Stimulated activated CD8-positive, alpha-beta memory T cell treated with anti-CD3 and anti-CD28 coated beads, Interleukin-15, amount 100 ng/mL, for 4 hours (primary cell): Measurements from ENCODE around the gene KANSL1.

ENCODE experiments used
- DNase-seq, 2 donors: peaks; one replicate each; pipeline ENCODE4 v3.0.0-alpha.2; 2020; ENCODE audit warnings: low read depth in 2 of 2

The KANSL1 gene

DNA sequence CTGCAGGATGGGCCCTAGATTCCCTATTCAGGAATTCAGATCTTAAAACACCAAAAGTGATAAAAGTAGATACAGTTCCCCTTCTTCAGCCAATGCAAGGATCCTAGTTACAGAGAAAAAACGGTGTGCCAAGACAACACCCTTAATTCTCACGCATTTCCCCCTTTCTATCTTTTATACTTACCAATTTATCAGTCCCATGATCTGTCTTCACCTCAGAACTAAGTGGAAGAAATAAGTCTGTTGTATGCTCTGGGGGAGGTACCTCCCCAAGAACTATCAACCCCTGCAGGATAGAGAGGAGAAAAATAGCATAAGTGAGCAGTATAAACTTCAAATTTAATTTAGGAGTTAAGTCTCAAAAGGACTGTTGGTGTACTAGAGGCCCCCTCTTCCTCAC lies 111.0 kb downstream of the KANSL1 start:
- no peak for DNase-seq

DNA sequence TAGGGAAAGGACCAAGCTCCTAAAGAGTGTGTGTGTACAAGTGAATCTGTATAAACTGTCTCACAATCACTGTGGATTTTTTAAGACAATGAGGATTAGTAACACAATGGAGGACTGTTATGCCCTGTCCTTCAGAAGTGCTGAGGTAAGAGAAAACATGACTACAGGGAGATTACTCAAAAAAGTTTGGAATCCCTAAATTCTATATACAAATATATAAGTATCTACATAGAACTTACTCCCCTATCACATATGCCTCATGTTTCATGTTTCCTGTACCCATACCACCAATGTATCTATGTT lies 112.3 kb downstream of the KANSL1 start:
- DNase-seq = no peak

DNA sequence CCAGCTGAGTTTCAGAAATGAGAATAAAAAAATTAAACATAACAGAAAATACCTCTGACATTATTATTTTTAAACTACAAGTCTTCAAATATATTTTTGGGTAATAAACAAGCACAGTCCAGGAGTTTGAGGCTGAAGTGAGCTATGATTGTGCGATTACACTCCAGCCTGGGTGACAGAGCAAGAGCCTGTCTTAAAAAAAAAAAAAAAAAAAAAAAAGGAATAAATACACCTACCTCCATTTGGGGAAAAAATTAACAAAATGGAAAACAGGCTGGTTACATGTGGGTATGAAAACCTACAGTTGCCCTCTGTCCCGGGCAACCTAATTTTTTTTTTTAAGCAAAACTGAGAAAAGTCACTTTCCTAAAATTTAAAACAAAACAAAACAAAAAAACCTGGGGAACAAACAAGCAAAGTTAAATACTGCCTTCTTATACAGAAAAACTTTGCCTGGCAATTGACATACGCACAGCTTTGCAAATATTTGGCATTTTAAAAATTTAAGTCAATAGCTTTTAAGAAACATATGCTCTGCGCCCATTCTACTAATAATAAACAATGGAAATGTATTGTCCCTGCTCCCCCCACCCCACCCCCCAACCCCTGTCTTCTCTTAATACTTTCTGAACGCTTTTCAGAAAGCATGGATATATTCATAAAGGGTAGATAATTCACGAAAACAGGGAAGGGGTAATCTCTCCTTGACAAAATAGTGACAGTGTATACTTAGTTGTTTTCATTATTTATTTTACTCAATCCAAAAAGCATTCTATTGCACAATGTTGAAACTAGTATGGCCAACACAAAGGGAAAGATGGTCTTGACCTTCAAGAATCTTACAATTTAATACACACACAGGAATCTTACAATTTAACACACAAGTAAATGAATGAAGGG lies 112.9 kb downstream of the KANSL1 start:
- DNase-seq = no peak

DNA sequence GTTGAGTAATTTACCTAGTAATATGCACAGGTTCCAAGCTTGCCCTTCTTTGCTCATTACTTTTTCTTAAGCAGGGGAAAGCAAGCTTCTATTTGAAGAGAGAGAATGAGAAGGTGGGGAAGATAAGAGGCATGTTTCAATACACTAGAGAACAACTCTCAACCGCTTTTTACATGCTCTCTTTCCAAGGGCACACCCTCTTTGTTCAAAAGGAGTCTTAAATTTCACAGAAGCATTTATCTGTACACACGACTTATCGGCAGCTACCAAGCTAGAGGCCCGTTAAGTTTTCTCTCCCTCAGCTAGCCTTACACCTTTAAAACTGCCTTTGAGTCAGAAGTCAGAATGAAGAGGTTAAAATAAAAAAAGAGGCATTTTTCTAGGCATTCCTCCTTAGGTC lies 114.6 kb downstream of the KANSL1 start:
- no peak for DNase-seq

DNA sequence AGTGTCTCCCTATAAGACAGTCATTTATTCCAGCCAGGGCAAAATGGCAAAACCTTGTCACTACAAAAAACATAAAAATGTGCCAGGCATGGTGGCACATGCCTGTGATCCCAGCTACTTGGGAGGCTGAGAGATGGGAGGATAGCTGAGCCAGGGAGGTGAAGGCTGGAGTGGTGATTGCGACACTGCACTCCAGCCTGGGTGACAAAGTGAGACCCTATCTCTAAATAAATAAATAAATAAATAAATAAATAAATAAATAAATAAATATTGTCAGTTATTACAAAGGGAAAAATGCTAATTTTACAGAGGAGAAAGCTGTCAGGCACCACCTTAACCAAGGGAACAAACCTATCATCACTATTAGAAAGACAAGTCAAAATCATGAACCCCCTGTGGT lies 118.7 kb downstream of the KANSL1 start:
- no peak for DNase-seq

DNA sequence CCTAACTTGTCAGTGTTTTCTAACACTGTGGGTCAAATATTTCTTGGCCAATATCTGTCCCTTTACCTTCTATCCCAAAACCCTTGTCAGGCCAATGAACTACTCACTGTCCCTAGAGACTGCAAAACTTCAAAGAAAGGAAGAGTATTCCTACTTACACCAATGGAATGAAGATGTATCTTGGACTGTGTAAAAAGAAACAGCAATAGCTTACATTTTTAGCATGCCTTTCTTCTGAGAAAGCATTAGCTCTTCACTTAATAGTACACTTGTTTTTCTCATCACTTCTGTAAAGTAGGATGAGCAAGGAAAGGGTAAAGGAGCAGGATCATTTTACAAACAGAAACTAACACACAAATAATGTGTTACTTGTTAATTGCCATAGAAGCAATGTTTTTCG lies 120.2 kb downstream of the KANSL1 start:
- DNase-seq = no peak

DNA sequence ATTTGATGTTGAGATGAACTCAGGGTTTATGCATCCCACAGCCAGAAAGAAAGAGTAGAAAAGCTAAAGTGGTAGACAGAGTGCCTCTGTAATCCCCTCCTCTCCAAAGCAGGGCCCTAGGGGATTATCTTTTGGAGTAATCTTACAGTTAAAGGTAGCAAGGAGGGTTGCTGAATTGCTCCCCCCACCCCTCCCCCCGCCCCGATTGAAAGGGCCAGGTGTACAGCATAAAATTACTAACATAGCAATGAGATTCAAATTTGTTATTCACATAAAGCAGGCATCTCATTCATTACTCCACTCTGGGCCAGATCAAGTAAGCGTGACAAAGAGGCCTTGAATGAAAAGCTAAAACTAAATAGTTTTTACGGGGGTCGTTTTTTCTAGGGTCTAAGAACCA lies 121.4 kb downstream of the KANSL1 start:
- DNase-seq = no peak

DNA sequence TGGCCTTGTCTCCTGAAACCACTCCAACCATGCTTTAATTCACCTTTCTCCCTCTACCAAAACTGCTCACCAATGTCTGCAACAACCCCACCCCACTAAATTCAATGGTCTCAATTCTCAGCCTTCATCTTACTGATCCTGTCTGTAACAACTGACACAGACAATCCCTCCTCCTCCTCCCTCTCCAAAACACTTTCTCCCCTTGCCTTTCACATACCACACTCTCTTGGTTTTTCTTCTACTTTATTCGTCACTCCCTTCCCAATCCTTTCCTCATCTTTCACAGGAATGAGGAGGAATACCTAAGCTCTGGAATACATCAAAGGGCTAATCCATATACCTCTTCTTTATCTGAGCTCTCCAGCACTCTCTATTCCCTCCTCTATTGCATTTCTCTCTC lies 128.8 kb downstream of the KANSL1 start:
- DNase-seq = no peak

DNA sequence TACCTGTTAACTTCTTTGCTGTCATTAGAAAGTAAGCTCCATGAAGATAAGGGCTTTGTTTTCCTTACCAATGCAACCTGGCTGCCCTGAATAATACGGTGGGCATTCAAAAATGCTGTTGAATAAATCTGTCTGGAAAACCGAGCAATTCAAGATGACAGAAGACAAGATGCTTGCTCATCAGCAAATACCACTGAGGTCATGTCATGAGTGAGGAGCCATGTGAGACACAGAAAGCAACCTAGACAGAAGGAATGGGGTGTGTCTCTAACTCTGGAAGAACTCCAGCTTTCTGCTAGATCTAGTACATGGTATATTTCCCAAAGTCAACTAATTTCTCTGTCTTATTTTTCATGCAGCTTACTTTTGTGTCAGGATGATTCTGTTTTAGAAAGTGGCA lies 130.0 kb downstream of the KANSL1 start:
- no peak for DNase-seq

DNA sequence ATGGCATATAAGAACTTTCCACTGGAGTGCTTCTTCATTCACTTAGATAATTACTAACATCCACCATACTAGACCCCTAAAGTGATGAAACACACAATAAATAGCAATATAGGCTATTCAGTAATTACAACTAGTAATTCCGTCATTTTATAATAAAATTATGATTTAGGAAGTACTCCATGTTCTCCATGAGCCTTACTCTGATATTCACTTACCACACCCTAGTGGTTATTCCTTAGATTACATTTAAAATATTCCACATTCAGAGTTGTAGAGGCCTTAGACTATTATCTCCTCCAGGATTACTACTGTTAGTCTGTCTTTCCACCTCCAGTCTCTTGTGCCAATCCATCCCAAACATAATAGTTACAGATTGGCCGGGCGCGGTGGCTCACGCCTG lies 131.8 kb downstream of the KANSL1 start:
- DNase-seq = no peak

DNA sequence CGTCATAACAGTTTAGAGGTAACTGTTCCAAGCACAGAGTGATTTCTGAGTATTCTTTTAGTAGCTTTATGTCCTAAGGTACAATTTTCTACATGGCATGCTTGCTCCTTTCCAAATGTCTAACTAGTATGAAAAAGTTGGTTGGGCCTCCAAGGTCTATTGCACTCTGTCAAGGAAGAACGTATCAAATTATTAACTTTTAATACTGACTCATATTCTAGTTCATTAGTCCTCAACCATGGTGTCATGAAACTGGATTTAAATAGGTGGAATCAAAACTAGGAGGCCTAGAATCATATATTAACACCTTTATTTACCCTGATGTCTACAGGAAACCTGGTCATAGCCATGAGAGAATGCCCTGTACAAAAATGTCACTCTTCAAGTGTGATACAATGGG lies 132.8 kb downstream of the KANSL1 start:
- no peak for DNase-seq

DNA sequence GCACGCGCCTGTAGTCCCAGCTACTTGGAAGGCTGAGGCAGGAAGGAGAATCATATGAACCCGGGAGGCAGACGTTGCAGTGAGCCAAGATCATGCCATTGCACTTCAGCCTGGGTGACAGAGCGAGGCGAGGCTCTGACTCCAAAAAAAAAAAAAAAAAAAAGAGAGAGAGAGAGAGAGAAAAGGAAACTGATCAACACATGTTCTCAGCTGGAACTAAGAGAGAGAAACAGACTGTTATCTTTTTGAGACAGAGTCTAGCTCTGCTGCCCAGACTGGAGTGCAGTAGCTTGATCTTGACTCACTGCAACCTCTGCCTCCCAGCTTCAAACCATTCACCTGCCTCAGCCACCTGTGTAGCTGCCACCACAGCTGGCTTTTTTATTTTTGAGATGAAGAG lies 133.7 kb downstream of the KANSL1 start:
- DNase-seq = no peak

DNA sequence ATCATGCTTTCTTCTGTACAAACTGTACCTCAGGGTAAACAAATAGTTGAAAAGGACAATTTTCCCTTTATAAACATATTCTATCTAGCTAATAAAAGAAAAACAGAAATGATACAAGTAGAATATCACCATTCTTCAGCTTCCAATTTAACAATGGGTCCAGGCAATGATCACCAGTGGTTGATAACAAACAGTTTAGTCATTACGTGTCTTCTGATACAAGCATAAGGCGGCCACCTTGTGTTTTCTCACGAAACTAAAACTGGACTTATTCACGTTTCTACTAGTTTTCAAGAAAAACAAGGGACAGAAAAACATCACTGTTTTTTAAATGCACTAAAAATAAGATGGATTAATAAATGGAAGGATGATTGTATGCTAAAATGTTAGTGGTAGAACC lies 135.9 kb downstream of the KANSL1 start:
- DNase-seq = no peak

DNA sequence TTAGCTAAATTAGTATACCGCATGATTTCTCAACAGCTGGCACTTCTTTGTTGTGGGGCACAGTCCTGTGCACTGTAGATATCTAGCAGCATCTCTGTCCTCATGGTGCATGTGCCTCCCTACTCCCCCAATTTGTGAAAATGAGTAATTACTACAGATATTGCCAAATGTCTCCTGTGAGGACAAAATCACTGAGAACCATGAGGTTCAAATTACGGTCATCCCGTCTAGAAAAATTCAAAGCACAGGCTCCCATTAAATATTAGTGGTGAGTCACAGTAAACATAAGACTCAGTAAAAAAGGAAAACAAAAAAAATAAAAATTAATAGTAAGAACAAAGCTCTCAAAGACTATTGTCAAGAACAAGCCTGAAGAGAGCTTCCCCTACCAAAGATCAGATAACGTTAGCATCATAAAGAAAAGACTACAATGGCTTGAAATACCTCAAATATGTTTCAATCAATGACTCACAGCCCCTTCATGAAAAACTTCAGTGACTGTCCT lies 136.4 kb downstream of the KANSL1 start:
- DNase-seq = no peak

DNA sequence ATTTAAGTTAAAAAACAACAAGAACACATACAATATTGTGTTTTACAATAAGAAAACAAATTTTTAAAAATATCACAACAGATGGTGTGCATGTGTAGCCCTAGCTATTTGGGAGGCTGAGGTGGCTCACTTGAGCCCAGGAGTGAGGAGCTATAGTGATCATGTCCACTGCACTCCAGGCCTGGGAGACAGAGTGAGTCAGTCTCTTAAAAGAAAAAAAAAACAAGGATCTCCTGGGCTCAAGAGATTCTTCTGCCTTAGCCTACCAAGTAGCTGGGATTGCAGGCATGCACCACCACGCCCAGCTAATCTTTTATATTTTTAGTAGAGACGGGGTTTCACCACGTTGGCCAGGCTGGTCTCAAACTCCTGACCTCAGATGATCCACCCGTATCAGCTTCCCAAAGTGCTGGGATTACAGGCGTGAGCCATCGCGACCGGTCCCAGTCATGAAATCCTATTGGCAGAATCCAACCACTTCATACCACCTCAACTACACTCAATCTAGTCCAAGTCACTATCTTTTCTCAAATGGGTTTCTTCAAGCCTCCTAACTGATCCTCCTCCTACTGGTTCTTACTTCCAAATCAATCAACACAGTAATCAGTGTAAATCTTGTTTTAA lies 139.2 kb downstream of the KANSL1 start:
- no peak for DNase-seq

DNA sequence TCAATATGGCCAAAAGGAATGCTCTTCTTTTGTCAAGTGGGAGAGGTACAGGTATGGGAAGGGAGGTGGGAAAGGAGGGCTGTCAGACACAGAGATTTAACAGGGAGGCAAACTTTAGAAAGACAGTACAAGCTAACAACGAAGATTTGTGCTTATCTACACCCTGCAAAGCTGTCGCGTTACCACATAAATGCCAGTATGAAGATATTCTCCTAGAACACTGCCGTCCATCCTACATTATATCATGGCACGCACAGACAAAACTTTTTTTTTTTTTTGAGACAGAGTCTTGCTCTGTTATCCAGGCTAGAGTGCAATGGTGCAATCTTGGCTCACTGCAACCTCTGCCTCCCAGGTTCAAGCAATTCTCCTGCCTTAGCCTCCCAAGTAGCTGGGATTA lies 143.6 kb downstream of the KANSL1 start:
- no peak for DNase-seq

DNA sequence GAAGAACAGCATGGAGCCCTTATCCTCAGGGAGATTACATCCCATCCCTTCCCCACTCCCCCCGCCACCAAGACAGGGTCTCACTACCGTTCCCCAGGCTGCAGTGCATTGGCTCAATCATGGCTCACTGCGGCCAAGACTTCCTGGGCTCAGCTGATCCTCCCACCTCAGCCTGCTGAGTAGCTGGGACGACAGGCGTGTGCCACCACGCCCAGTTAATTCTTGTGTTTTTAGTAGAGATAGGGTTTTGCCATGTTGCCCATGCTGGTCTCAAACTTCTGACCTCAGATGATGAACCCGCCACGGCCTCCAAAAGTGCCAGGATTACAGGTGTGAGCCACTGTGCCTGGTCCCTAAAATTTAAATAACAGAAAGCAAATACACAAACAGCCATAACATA lies 145.4 kb downstream of the KANSL1 start:
- DNase-seq = no peak

DNA sequence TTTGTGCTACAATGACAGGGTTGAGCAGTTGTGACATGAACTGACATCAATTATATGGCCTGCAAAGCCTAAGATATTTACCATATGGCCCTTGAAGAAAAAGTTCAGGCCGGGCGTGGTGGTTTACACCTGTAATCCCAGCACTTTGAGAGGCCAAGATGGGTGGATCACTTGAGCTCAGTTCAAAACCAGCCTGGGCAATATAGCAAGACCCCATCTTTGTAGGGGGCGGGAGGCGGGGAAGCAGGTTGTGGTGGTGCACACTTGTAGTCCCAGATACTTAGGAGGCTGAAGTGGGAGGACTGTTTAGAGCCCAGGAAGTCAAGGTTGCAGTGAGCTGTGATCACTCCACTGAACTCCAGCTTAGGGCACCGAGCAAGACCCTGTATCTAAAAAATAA lies 145.8 kb downstream of the KANSL1 start:
- no peak for DNase-seq

DNA sequence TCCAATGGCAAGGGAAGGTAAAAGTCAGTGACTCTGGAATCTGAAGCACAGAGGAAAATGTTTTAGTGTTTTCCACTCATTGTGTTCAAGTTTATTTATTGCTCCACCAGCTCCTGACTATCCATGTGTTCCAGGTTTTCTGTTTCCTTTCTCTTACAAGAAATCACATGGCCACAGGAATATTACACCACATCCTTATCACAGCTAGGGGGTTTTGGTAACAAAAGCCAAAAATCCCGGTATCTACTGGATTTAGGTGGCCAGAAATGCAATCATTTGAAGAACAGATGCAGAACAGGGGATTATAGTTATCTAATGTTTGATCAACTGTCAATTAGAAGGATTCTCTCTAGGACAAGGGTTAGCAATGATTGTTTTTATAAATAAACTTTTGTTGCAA lies 146.3 kb downstream of the KANSL1 start:
- DNase-seq = no peak

DNA sequence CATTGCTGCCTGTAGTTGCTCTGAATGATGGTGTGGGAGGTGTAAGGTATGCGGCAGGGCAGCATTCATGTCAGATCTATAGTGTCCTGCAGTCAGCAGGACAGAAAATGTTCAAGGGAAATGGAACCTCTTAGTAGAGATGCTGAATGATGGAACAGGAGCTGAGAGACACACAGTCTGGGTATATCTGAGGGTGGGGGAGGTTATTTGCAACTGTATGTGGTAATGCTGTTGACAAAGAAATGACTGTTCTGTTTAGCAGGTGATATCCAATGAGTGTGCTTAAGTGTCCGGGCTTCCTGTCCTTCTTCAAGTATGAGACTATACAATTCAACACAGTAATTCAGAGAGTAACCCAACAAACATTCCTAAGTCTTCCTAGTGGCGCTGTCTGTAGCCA lies 147.6 kb downstream of the KANSL1 start:
- DNase-seq = no peak

DNA sequence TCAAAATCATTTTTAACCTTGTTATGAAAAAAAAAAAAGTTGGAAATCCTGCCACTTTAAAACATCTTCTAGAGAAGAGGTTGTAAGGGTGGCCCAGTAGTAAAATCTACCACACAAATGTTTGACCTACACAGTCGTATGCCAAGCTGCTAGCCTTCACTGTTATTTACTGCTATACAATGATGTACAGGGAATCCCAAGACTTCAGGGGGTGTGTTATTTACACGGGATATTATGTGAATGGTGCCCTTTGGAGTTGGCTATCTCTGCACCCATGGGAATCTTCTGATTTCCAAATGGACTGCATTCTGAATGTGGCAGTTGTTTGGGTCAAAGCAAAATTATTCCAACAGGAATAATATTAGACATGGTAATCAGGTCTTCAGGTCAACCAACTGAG lies 148.2 kb downstream of the KANSL1 start:
- DNase-seq = no peak

DNA sequence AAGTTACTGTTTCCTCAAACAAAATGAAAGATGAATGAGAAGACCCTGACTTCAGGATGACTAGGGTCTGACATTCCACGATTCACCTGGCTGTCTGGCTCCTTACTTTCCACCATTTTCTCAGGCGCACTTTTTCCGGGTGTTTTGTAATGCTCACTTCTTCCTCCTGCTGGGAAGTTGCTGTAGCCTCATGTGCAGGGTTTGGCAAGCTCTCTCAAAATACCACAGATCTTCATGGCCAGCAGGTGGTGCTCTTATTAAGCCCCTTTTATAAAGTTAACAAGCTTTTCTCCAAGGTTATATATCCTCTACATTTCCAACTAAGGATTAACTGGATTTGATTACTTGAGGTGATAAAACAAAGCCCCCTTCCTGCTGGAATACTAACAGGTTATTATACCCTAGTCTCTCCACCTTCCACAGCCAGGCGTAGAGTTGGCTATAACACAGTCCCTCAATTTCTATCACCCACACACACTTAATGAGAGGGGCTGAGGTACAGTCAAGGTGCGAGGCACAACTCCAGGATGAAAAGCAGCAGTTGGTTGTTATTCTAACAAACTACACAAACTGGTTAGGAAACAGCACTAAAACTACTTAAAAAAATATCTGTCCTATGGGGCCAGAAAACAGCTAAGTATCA lies 148.8 kb downstream of the KANSL1 start:
- peak in 1 of 2 donors; percentile 34 for DNase-seq

DNA sequence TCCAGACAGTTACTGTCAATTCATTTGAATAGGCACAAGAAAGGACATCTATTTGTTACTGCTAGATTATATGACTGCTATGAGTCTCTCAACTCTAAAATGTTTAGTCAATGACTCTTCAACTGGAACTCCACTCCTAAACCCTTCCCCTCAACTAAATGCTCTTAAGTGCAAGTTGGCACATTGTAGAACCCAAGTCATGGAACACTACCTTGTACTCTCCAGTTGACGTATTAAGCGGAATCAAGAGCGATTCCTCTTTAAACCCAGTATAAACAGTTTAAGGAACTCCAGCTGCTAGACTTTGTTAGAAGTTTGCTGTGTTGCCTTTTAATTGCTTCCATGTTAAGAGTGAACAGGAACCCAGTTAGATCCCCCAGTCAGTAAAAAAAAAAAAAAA lies 149.6 kb downstream of the KANSL1 start:
- DNase-seq = no peak
